BJ (cell line): ENCODE results near the gene DSC2. TPM values are rescaled to one million over a fixed set of nuclear protein-coding genes. Genes with fewer than 3 reads are reported as not detected.
"Not testable (repeated sequence)": the region's sequence is repeated elsewhere in the genome, so short reads cannot be mapped to it uniquely, and the experiment has no call there.

ENCODE experiments used
- CTCF ChIA-PET: fragments of 350-600 bp; formaldehyde crosslinking; extraction: SDS; loops from one replicate; lab custom pipeline; 2021; ENCODE audit warnings: antibody characterized with exemption, inconsistent platforms; lab: Yijun Ruan, JAX
- POLR2A ChIA-PET: fragments of 300-600 bp; sonication (Branson Sonifier 250); formaldehyde crosslinking; extraction: SDS; loops from one replicate; lab custom pipeline; 2021; ENCODE audit warnings: antibody characterized with exemption; lab: Charles Lee
- DNase-seq: peaks from one replicate; pipeline ENCODE4 v3.0.0-alpha.2; 2011; ENCODE audit warnings: low read depth
- H3K27me3 ChIP-seq: 2 replicates; pipeline ENCODE4 v1.6.0; 2011; ENCODE audit warnings: low read length; ENCODE audit not compliant: control insufficient read depth, insufficient read depth
- H3K36me3 ChIP-seq: 2 replicates; pipeline ENCODE4 v1.5.1; 2011; ENCODE audit warnings: low read length; ENCODE audit not compliant: control insufficient read depth, insufficient read depth
- H3K4me3 ChIP-seq: 2 replicates; pipeline ENCODE4 v1.5.1; 2011; ENCODE audit warnings: low read depth, mild to moderate bottlenecking, control low read depth, low read length
- polyA plus RNA-seq: library from polyadenylated mRNA; depleted of rRNA; stranded (reverse); fragments of >200 nt; gene quantifications from 2 replicates; pipeline ENCODE4 v1.2.3, GENCODE V29; 2011
- TF ChIP-seq, protein P1 (sequence below): IDR thresholded peaks from 2 replicates; pipeline ENCODE4 v1.5.1; 2011; ENCODE audit warnings: low read depth, mild to moderate bottlenecking, control low read depth, inconsistent platforms, low read length, moderate library complexity; ENCODE audit not compliant: insufficient read depth

The DSC2 gene
- polyA plus RNA-seq, 1 experiment = not detected

DNA sequence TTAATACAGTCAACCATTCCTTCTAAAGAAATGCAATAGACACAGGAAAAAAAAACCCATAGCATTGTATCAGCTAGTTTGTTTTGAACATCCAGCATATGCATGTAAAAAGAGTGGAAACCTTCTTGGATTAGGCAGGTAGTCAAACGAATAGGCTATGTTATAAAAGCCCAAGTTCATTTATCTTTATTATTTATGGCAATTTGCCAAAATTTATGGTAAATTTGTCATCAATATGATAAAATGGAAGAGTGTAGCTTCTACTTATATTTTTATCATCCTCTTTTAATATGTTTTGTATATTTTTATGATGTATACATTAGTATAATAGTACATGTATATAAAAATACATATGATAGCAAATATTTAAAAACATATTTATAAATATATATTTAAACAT lies 36.5 kb upstream of the DSC2 start:
- Histone ChIP-seq H3K36me3 (no peaks in the 10 kb centered on the region), H3K27me3 (no peaks in the 10 kb centered on the region), H3K4me3 (no peak overlapping the region)
- CTCF ChIA-PET = no interaction called here
- POLR2A ChIA-PET = no interaction called here
- no peak for DNase-seq
- TF ChIP-seq, protein P1, sequence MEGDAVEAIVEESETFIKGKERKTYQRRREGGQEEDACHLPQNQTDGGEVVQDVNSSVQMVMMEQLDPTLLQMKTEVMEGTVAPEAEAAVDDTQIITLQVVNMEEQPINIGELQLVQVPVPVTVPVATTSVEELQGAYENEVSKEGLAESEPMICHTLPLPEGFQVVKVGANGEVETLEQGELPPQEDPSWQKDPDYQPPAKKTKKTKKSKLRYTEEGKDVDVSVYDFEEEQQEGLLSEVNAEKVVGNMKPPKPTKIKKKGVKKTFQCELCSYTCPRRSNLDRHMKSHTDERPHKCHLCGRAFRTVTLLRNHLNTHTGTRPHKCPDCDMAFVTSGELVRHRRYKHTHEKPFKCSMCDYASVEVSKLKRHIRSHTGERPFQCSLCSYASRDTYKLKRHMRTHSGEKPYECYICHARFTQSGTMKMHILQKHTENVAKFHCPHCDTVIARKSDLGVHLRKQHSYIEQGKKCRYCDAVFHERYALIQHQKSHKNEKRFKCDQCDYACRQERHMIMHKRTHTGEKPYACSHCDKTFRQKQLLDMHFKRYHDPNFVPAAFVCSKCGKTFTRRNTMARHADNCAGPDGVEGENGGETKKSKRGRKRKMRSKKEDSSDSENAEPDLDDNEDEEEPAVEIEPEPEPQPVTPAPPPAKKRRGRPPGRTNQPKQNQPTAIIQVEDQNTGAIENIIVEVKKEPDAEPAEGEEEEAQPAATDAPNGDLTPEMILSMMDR = no peak

DNA sequence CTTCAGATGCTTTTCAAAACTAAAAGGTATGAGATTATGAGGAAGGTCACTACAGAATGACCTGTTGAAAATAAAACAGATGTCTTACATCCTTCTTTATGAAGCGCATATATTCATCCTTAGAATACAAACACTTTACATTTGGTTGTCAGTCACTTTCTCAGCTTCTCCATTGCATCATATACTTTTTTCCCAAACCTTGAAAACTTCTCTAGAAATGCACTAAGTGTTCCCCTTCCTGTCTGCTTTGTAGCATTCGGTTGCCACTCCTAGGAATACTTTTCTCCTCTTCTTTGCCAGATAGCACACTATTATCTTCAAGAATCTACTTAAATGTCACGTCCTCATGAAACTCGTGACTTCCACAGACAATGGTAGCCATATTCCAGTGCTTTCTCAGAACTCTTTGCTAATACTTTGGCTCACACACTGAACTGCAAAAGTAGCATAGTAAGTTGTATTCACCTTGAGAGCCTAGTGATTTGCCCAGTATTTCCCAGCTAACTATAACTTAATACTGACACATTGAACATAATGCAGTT lies 32.8 kb upstream of the DSC2 start:
- TF ChIP-seq, protein P1 = no peak
- ChIA-PET CTCF (no interaction called here), POLR2A (no interaction called here)
- Histone ChIP-seq H3K36me3 (no peaks in the 10 kb centered on the region), H3K4me3 (no peak overlapping the region), H3K27me3 (no peaks in the 10 kb centered on the region)
- DNase-seq = no peak

GRCh38 chr18:31129398-31130115 lies 27.3 kb upstream of the DSC2 start:
- DNase-seq = no peak
- ChIA-PET POLR2A (no interaction called here), CTCF (interaction anchor here (0.6 kb wide), 1 partner anchor 103 kb away, joined by 3 read pairs; no protein-coding TSS in a partner anchor)
- Histone ChIP-seq H3K36me3 (no peaks in the 10 kb centered on the region), H3K27me3 (no peaks in the 10 kb centered on the region), H3K4me3 (no peak overlapping the region)
- TF ChIP-seq, protein P1 = no peak

GRCh38 chr18:31125878-31126277 lies 23.7 kb upstream of the DSC2 start:
- DNase-seq = no peak
- CTCF ChIA-PET = no interaction called here
- Histone ChIP-seq H3K27me3 (no peaks in the 10 kb centered on the region), H3K4me3 (no peak overlapping the region), H3K36me3 (no peaks in the 10 kb centered on the region)
- POLR2A ChIA-PET = no interaction called here
- TF ChIP-seq, protein P1 = no peak

DNA sequence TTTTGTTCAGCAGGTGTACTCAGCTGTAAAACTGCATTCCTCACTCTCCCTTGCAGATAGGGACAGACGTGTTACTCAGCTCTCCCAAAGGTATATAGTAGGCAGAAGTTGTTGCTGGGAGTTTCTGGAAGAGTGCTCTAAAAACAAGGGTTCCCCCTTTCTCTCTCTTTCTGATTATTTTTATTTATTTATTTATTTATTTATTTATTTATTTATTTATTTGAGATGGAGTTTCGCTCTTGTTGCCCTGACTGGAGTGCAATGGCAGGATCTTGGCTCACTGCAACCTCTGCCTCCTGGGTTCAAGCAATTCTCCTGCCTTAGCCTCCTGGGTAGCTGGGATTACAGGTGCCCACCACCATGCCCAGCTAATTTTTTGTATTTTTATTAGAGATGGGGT lies 20.9 kb upstream of the DSC2 start:
- POLR2A ChIA-PET, H3K4me3 ChIP-seq, H3K36me3 ChIP-seq, DNase-seq, CTCF ChIA-PET, H3K27me3 ChIP-seq: not testable (repeated sequence)
